H1 (cell line): ENCODE data around the gene WDR1.

Experiments used
- BRCA1 ChIP-seq: IDR thresholded peaks from 2 replicates; pipeline ENCODE4 v1.6.1; 2012; ENCODE audit warnings: low read depth, low read length, improper control_type of control experiment
- HDAC2 ChIP-seq, 2 experiments: fragments of 300-600 bp in 1 of 2; sonication (generic) in 1 of 2; IDR thresholded peaks; 2 replicates each; pipeline ENCODE4 v1.6.1; 2011 to 2012; ENCODE audit warnings: low read depth in 2 of 2, low read length in 2 of 2, mild to moderate bottlenecking in 2 of 2, moderate library complexity in 2 of 2, borderline replicate concordance in 1 of 2, inconsistent platforms in 1 of 2
- JUN ChIP-seq: IDR thresholded peaks from 2 replicates; pipeline ENCODE4 v1.6.1; 2011; ENCODE audit warnings: low read depth, mild to moderate bottlenecking, improper control_type of control experiment, low read length
- POLR2A ChIP-seq, 2 experiments: IDR thresholded peaks; 1 replicate in 1 of 2; 2 replicates in 1 of 2; pipeline ENCODE4 v1.6.1; 2011; ENCODE audit warnings: low read depth in 2 of 2, low read length in 2 of 2, mild to moderate bottlenecking in 2 of 2; ENCODE audit errors: control extremely low read depth in 1 of 2
- POLR2AphosphoS5 ChIP-seq: IDR thresholded peaks from 2 replicates; pipeline ENCODE4 v1.6.1; 2011; ENCODE audit warnings: low read depth, low read length
- RFX5 ChIP-seq: IDR thresholded peaks from 2 replicates; pipeline ENCODE4 v1.6.1; 2011; ENCODE audit warnings: low read depth, low read length, improper control_type of control experiment, borderline replicate concordance
- RXRA ChIP-seq: IDR thresholded peaks from 2 replicates; pipeline ENCODE4 v1.6.1; 2011; ENCODE audit warnings: low read depth, mild to moderate bottlenecking, low read length, moderate library complexity; ENCODE audit not compliant: insufficient read depth
- TBP ChIP-seq: IDR thresholded peaks from 2 replicates; pipeline ENCODE4 v1.6.1; 2011; ENCODE audit warnings: low read depth, low read length, improper control_type of control experiment
- TEAD4 ChIP-seq: IDR thresholded peaks from 2 replicates; pipeline ENCODE4 v1.6.1; 2012; ENCODE audit warnings: low read depth, low read length, inconsistent platforms, mixed read lengths
- YY1 ChIP-seq: IDR thresholded peaks from 2 replicates; pipeline ENCODE4 v1.6.1; 2011; ENCODE audit warnings: low read depth, mild to moderate bottlenecking, low read length
- TF ChIP-seq, protein P1 (sequence below), 3 experiments: IDR thresholded peaks; 1 replicate in 2 of 3; 2 replicates in 1 of 3; pipeline versions ENCODE4 v1.5.1 to v1.6.1; 2011; ENCODE audit warnings: low read length in 3 of 3, mild to moderate bottlenecking in 3 of 3, inconsistent platforms in 2 of 3, low read depth in 1 of 3, moderate library complexity in 1 of 3; ENCODE audit not compliant: insufficient read depth in 1 of 3; ENCODE audit errors: control extremely low read depth in 1 of 3

GRCh38 chr4:10077076-10077475, 39.5 kb downstream of the WDR1 start:
- TF ChIP-seq POLR2A (IDR thresholded peaks at IDR 0.05; ENCODE audit: control extremely low read depth in 1 of 2, low read depth in 2 of 2, low read length in 2 of 2) (no peak), JUN (no peak), YY1 (no peak), RFX5 (no peak), RXRA (no peak), POLR2AphosphoS5 (no peak), TEAD4 (no peak), TBP (no peak), BRCA1 (no peak), HDAC2 (IDR thresholded peaks at IDR 0.05; ENCODE audit: borderline replicate concordance in 1 of 2, low read depth in 2 of 2, low read length in 2 of 2) (no peak)
- TF ChIP-seq, protein P1, sequence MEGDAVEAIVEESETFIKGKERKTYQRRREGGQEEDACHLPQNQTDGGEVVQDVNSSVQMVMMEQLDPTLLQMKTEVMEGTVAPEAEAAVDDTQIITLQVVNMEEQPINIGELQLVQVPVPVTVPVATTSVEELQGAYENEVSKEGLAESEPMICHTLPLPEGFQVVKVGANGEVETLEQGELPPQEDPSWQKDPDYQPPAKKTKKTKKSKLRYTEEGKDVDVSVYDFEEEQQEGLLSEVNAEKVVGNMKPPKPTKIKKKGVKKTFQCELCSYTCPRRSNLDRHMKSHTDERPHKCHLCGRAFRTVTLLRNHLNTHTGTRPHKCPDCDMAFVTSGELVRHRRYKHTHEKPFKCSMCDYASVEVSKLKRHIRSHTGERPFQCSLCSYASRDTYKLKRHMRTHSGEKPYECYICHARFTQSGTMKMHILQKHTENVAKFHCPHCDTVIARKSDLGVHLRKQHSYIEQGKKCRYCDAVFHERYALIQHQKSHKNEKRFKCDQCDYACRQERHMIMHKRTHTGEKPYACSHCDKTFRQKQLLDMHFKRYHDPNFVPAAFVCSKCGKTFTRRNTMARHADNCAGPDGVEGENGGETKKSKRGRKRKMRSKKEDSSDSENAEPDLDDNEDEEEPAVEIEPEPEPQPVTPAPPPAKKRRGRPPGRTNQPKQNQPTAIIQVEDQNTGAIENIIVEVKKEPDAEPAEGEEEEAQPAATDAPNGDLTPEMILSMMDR (IDR thresholded peaks at IDR 0.05; ENCODE audit: control extremely low read depth in 1 of 3, insufficient read depth in 1 of 3, low read depth in 1 of 3, low read length in 3 of 3): no peak
